ENCODE measurements around the gene CACNG1. TPM values are rescaled to one million over a fixed set of nuclear protein-coding genes. Genes with fewer than 3 reads are reported as not detected.

The CACNG1 gene
- polyA plus RNA-seq, 1 donor (not counting 4 experiments of a cell fraction or from before 2014, with no cell fraction given): not detected

GRCh38 chr17:67050066-67050465, 5.7 kb downstream of the CACNG1 start:
- no peaks in the 10 kb centered on the region for H3K36me3 ChIP-seq (ENCODE audit: control insufficient read depth in 2 of 2, extremely low read depth in 1 of 2, insufficient read depth in 2 of 2, low read length in 2 of 2)
- FAIRE-seq (no peak), DNase-seq (ENCODE audit: low read depth, low spot score) (no peak)
- H3K9me1 ChIP-seq (ENCODE audit: control insufficient read depth, extremely low read depth, insufficient read depth, low read length): no peaks in the 10 kb centered on the region
- H3K4me2 ChIP-seq (ENCODE audit: control insufficient read depth, extremely low read depth, insufficient read depth, low read depth, low read length): no peak overlapping the region
- H3K27ac ChIP-seq (ENCODE audit: control insufficient read depth, insufficient read depth, low read length): no peak overlapping the region
- no peak overlapping the region for H3K9ac ChIP-seq (ENCODE audit: control insufficient read depth, extremely low read depth, insufficient read depth, low read length)
- no peaks in the 10 kb centered on the region for H3K4me1 ChIP-seq (ENCODE audit: control insufficient read depth, extremely low read depth, insufficient read depth, low read length)
- H2AFZ ChIP-seq (ENCODE audit: control insufficient read depth, low read length): no peak overlapping the region
- H4K20me1 ChIP-seq (ENCODE audit: control insufficient read depth, extremely low read depth, insufficient read depth, low read length): no peaks in the 10 kb centered on the region
- no peak overlapping the region for H3K4me3 ChIP-seq (ENCODE audit: control insufficient read depth in 2 of 3, extremely low read depth in 1 of 3, insufficient read depth in 2 of 3, low read depth in 1 of 3, low read length in 3 of 3)
- TF ChIP-seq EZH2 (IDR thresholded peaks at IDR 0.05; ENCODE audit: low read length): no peak
- no peak for TF ChIP-seq CTCF (optimal IDR thresholded peaks at IDR 0.05 in 1 of 3, IDR thresholded peaks at IDR 0.05 in 1 of 3, conservative IDR thresholded peaks at IDR 0.05 in 1 of 3; ENCODE audit: extremely low read depth in 1 of 3, insufficient read depth in 2 of 3, low read length in 3 of 3)
- no peaks in the 10 kb centered on the region for H3K9me3 ChIP-seq (ENCODE audit: control insufficient read depth, low read depth, low read length)
- H3K79me2 ChIP-seq (ENCODE audit: control insufficient read depth, insufficient read depth, low read length): no peaks in the 10 kb centered on the region
- dilution Hi-C loops (cut with MboI; ENCODE audit: extremely low pct_ligation_motif_present, low sequenced_read_pairs): no loop called here
- peaks cover 4% of the 10 kb centered on the region for H3K27me3 ChIP-seq (ENCODE audit: control insufficient read depth, extremely low read depth, insufficient read depth, low read length)

- dilution Hi-C loops (cut with MboI; ENCODE audit: extremely low pct_ligation_motif_present, low sequenced_read_pairs): no loop called here
- no peaks in the 10 kb centered on the region for H3K4me1 ChIP-seq (ENCODE audit: control insufficient read depth, extremely low read depth, insufficient read depth, low read length)
- no peak overlapping the region for H3K27ac ChIP-seq (ENCODE audit: control insufficient read depth, insufficient read depth, low read length)
- H3K79me2 ChIP-seq (ENCODE audit: control insufficient read depth, insufficient read depth, low read length): no peaks in the 10 kb centered on the region
- no peaks in the 10 kb centered on the region for H3K9me3 ChIP-seq (ENCODE audit: control insufficient read depth, low read depth, low read length)
- TF ChIP-seq EZH2 (IDR thresholded peaks at IDR 0.05; ENCODE audit: low read length) (no peak), CTCF (optimal IDR thresholded peaks at IDR 0.05 in 1 of 3, IDR thresholded peaks at IDR 0.05 in 1 of 3, conservative IDR thresholded peaks at IDR 0.05 in 1 of 3; ENCODE audit: extremely low read depth in 1 of 3, insufficient read depth in 2 of 3, low read length in 3 of 3) (no peak)
- H3K4me2 ChIP-seq (ENCODE audit: control insufficient read depth, extremely low read depth, insufficient read depth, low read depth, low read length): no peak overlapping the region
- no peak for FAIRE-seq
- H3K36me3 ChIP-seq (ENCODE audit: control insufficient read depth in 2 of 2, extremely low read depth in 1 of 2, insufficient read depth in 2 of 2, low read length in 2 of 2): no peaks in the 10 kb centered on the region
- no peak for DNase-seq (ENCODE audit: low read depth, low spot score)
- H3K4me3 ChIP-seq (ENCODE audit: control insufficient read depth in 2 of 3, extremely low read depth in 1 of 3, insufficient read depth in 2 of 3, low read depth in 1 of 3, low read length in 3 of 3): no peak overlapping the region
- H3K9ac ChIP-seq (ENCODE audit: control insufficient read depth, extremely low read depth, insufficient read depth, low read length): no peak overlapping the region
- H4K20me1 ChIP-seq (ENCODE audit: control insufficient read depth, extremely low read depth, insufficient read depth, low read length): no peaks in the 10 kb centered on the region
- no peaks in the 10 kb centered on the region for H3K9me1 ChIP-seq (ENCODE audit: control insufficient read depth, extremely low read depth, insufficient read depth, low read length)
- no peak overlapping the region for H2AFZ ChIP-seq (ENCODE audit: control insufficient read depth, low read length)
- H3K27me3 ChIP-seq (ENCODE audit: control insufficient read depth, extremely low read depth, insufficient read depth, low read length): peaks cover 4% of the 10 kb centered on the region
Measured at GRCh38 chr17:67050471-67051154, 6.3 kb downstream of the CACNG1 start.

Measured in keratinocyte (primary cell).